Measurements from ENCODE around the gene IGLL5.

DNA sequence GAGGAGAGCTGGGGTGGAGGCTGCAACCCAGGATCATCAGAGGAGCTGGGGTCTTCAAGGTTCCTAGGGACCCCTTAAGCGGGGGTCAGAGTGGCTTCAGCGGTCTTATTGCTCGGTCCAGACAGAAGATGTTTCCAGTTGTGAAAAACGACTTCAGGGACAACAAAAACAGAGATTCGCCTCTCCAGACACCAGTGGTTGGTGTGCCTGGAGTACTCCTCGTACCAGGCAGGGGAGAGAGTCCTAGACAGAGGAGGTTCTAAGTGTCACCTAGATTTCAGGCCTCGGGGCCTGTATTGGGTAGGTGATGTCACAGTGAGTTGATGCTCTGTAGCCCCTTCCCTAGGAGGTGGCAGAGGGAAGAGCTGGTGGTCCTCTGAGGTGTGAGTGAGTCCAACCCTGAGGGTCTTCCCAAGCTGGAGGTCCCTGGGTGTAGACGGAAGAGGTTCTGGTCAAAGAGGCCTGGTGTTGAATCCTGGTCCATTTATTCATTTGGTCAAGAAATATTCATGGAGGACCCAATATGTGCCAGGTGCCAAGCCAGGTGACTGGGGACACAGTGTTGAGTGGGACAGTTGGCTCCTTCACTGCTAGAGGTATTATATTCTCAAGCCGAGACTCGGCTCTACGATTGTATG lies 4.4 kb upstream of the IGLL5 start:
- TF ChIP-seq, protein P1, sequence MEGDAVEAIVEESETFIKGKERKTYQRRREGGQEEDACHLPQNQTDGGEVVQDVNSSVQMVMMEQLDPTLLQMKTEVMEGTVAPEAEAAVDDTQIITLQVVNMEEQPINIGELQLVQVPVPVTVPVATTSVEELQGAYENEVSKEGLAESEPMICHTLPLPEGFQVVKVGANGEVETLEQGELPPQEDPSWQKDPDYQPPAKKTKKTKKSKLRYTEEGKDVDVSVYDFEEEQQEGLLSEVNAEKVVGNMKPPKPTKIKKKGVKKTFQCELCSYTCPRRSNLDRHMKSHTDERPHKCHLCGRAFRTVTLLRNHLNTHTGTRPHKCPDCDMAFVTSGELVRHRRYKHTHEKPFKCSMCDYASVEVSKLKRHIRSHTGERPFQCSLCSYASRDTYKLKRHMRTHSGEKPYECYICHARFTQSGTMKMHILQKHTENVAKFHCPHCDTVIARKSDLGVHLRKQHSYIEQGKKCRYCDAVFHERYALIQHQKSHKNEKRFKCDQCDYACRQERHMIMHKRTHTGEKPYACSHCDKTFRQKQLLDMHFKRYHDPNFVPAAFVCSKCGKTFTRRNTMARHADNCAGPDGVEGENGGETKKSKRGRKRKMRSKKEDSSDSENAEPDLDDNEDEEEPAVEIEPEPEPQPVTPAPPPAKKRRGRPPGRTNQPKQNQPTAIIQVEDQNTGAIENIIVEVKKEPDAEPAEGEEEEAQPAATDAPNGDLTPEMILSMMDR (IDR thresholded peaks at IDR 0.05): no peak
- no peak for TF ChIP-seq POLR2A (IDR thresholded peaks at IDR 0.05)

Data from thyroid gland (tissue), 4 donors.